ENCODE results near the gene PGLYRP2.

DNA sequence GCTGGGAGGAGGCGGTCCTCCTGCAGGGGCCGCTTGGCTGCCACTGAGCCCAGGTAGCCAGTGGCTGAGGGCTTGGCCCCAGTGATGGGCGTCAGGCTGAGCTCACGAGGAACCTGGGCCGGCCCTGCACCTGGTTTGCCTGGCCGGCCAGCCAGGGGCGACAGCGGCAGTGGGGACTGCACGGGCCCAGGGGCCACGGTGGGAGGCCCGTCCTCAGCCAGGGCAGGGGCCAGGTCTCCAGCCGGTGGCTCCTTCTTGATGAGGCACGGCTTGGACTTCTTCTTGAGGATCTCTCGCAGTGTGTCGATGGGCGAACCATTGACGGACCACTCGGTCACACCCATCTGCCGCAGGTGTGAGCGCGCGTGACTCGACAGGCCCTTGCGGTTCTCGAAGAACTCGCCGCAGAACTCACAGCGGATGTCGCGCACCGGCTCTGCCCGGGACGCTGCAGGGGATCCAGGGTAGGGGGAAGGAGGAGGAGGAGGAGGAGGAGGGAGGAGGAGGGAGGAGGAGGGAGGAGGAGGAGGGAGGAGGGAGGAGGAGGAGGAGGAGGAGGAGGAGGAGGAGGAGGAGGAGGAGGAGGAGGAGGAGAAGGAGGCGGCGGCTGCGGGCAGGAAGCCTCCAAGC is 53.9 kb downstream of the PGLYRP2 start:
- TF ChIP-seq EZH2 (IDR thresholded peaks at IDR 0.05; ENCODE audit: borderline replicate concordance, low read depth, low read length, severe bottlenecking) = no peak
- no peak for TF ChIP-seq CTCF (IDR thresholded peaks at IDR 0.05; ENCODE audit: borderline replicate concordance, extremely low read depth, low read length, poor library complexity, severe bottlenecking)
